ENCODE data around the gene ZBTB11.
"Not testable (repeated sequence)": the region's sequence is repeated elsewhere in the genome, so short reads cannot be mapped to it uniquely, and the experiment has no call there.

Gene ZBTB11

DNA sequence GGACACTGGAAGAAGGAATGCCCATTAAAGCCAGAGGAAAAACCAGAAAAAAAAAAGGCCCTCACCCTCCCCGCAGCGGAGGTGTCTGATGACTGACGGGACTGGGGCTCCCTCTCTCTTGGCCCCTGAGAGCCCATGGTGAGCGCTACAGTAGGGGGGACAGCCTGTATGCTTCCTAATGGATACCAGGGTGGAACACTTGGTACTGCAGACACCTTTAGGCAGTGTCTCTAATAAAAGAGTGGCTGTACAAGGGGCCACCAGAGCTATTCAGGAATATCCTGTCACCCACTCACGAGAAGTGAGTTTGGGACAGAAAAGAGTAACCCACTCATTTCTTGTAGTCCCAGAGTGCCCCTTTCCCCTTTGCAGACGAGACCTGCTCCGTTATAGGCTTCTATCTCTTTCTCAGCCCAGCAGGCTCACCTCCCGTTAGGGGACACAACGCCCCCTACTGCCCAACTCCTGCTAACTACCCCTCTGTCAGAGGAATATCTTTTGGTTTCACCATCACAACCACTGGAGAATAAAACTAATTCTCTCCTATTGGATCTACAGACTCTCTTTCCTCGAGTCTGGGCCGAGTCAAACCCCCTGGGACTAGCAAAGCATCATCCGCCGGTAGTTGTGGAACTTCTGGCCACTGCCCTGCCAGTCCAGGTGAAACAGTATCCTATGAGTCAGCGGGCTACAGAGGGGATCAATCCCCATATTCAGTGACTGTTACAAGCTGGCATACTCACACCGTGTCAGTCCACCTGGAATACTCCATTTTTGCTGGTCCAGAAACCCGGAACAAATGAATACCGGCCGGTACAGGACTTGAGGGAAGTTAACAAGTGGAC is 40.8 kb downstream of the ZBTB11 start:
- peak; percentile 90 for FAIRE-seq
- DNase-seq (ENCODE audit: insufficient read length, low spot score) = peak; percentile 46
- TF ChIP-seq POLR2A (IDR thresholded peaks at IDR 0.05; ENCODE audit: low read depth, low read length) = no peak
- TF ChIP-seq POU2F2 (IDR thresholded peaks at IDR 0.05; ENCODE audit: low read depth, low read length) = no peak
- no peak for TF ChIP-seq TAF1 (IDR thresholded peaks at IDR 0.05; ENCODE audit: low read depth, low read length)
- TF ChIP-seq SPI1 (IDR thresholded peaks at IDR 0.05; ENCODE audit: low read depth, low read length) = no peak
- TF ChIP-seq POLR2AphosphoS5 (IDR thresholded peaks at IDR 0.05; ENCODE audit: low read depth, low read length) = no peak
- no peak for TF ChIP-seq PAX5 (IDR thresholded peaks at IDR 0.05; ENCODE audit: insufficient read depth, low read length, severe bottlenecking)

DNA sequence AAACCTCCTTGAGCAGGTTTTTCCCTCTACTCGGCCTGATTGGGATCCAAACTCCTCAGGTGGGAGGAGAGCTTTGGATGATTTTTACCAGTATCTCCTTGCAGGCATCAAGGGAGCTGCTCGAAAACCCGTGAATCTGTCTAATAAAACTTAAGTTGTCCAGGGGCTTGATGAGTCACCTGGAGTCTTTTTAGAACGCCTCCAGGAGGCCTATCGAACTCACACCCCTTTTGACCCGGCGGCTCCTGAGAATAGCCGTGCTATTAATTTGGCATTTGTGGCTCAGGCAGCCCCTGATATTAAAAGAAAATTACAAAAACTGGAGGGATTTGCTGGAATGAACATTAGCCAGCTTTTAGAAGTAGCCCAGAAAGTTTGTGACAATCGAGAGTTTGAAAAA is 41.6 kb downstream of the ZBTB11 start:
- DNase-seq (ENCODE audit: insufficient read length, low spot score) (no peak), FAIRE-seq (no peak)

DNA sequence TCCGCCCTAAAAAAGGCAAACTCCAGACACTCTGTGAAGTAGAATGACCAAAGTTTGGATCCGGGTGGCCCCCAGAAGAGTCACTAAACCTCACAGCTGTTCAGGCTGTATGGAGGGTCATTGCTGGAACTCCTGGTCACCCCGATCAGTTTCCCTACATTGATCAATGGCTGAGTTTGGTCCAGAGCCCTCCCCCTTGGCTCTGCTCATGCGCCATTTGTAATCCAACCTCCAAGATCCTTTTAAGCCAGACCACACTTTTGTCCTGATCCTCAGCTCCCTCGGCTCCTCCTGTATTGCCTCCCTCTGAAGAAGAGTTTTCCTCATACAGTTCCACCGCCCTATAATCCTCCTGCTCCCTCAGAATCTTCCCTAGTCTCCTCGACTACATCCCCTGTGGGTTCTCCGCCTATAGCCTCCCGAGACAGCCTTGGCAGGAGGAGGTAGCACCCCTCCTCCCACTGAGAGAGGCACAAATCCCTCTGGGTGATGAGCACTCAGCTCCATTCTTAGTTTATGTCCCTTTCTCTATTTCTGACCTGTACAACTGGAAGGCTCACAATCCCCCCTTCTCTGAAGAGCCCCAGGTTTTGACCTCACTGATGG is 42.2 kb downstream of the ZBTB11 start:
- TF ChIP-seq POLR2AphosphoS5 (IDR thresholded peaks at IDR 0.05; ENCODE audit: low read depth, low read length) (no peak), TAF1 (IDR thresholded peaks at IDR 0.05; ENCODE audit: low read depth, low read length) (no peak), POLR2A (IDR thresholded peaks at IDR 0.05; ENCODE audit: low read depth, low read length) (no peak), SPI1 (IDR thresholded peaks at IDR 0.05; ENCODE audit: low read depth, low read length) (no peak), POU2F2 (IDR thresholded peaks at IDR 0.05; ENCODE audit: low read depth, low read length) (no peak), PAX5 (IDR thresholded peaks at IDR 0.05; ENCODE audit: insufficient read depth, low read length, severe bottlenecking) (no peak)
- DNase-seq (ENCODE audit: insufficient read length, low spot score) (no peak), FAIRE-seq (no peak)

More for the DNA sequence above, 41.6 kb downstream of the ZBTB11 start:
- TF ChIP-seq POU2F2 (IDR thresholded peaks at IDR 0.05; ENCODE audit: low read depth, low read length) (no peak), POLR2A (IDR thresholded peaks at IDR 0.05; ENCODE audit: low read depth, low read length) (no peak)

DNA sequence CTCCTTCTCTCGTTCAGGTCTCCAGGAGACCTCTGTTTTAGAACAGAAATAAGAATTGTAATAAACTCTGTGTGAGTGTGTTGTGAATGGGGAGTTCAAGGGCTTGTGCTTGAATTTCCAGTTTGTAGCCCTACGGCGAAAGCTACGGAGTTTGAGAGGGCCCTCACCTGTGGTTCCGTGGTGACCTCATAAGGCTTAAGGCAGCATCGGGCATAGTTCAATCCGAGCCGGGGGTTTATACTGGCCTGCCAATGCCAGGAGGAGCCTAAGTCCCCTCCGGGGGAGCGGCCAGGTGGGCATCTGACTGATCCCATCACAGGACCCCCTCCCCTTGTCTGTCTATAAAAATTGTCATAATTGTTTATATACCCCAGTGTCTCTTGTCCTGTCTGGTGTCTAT is 43.7 kb downstream of the ZBTB11 start:
- FAIRE-seq (no peak), DNase-seq (ENCODE audit: insufficient read length, low spot score) (no peak)
- TF ChIP-seq SPI1 (IDR thresholded peaks at IDR 0.05; ENCODE audit: low read depth, low read length) (no peak), TAF1 (IDR thresholded peaks at IDR 0.05; ENCODE audit: low read depth, low read length) (no peak), POU2F2 (IDR thresholded peaks at IDR 0.05; ENCODE audit: low read depth, low read length) (no peak), POLR2A (IDR thresholded peaks at IDR 0.05; ENCODE audit: low read depth, low read length) (no peak), PAX5 (IDR thresholded peaks at IDR 0.05; ENCODE audit: insufficient read depth, low read length, severe bottlenecking) (no peak), POLR2AphosphoS5 (IDR thresholded peaks at IDR 0.05; ENCODE audit: low read depth, low read length) (no peak)

DNA sequence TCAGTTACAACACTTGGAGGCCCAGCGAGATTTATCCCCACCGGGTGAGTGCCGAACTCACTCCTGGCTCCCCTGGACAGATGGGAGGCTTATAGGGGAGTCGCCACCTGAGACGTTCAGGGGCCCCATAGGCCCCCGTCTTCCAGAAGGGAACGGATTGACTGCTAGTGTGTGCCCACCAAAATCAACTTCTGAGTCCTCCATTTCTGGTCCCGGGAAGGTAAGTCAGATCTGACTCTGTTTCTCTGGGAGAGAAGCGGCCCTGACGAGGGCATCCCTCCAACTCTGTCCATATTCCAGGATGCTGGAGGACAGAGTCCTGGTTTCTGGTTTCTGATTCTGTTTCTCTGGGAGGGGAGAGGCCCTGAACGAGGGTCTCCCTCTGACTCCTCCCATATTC is 44.3 kb downstream of the ZBTB11 start:
- no peak for DNase-seq (ENCODE audit: insufficient read length, low spot score)
- FAIRE-seq = no peak
- no peak for TF ChIP-seq POLR2A (IDR thresholded peaks at IDR 0.05; ENCODE audit: low read depth, low read length)
- TF ChIP-seq SPI1 (IDR thresholded peaks at IDR 0.05; ENCODE audit: low read depth, low read length) = no peak
- TF ChIP-seq TAF1 (IDR thresholded peaks at IDR 0.05; ENCODE audit: low read depth, low read length) = no peak
- no peak for TF ChIP-seq POU2F2 (IDR thresholded peaks at IDR 0.05; ENCODE audit: low read depth, low read length)
- TF ChIP-seq POLR2AphosphoS5 (IDR thresholded peaks at IDR 0.05; ENCODE audit: low read depth, low read length) = no peak
- TF ChIP-seq PAX5 (IDR thresholded peaks at IDR 0.05; ENCODE audit: insufficient read depth, low read length, severe bottlenecking) = no peak

DNA sequence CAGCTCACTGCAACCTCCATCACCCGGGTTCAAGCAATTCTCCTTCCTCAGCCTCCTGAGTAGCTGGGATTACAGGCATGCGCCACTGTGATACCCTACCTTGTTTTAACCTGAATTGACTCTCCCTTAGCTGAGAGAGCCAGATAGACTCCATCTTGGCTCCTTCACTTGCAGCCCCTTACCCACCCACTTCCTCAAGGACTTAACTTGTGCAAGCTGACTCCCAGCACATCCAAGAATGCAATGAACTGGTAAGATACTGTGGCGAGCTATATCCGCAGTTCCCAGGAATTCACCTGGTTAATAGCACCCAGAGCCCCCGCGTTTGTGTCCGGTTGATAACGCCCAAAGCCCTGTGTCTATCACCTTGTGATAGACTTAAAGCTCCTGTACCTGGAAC is 45.0 kb downstream of the ZBTB11 start:
- DNase-seq (ENCODE audit: insufficient read length, low spot score); FAIRE-seq: not testable (repeated sequence)

DNA sequence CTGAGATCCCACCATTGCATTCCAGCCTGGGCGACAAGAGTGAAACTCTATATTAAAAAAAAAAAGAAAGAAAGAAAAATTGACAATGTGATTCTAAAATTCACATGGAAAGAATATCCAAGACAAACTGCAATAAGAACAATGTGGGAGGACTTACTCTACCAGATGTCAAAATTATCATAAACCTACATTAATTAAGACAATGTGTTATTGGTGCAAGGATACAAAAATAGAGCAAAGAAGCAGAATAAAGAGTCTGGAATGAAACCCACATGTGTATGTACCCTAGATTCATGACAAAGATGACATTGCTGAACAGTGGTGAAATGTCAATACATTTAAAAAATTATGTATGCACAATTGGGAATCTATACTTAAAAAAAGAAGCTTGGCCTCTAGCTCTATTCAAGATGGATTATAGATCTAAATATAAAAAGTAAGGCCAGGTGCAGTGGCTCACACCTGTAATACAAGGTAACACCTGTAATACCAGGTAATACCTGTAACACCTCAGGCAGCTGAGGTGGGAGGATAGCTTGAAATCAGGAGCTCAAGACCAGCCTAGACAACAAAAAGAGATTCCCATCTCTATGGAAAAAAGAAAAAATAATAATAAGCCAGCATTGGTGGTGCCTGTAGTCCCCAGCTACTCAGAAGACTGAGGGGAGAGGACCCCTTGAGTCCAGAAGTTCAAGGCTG is 45.7 kb downstream of the ZBTB11 start:
- FAIRE-seq = no peak
- no peak for TF ChIP-seq POU2F2 (IDR thresholded peaks at IDR 0.05; ENCODE audit: low read depth, low read length)
- no peak for TF ChIP-seq POLR2AphosphoS5 (IDR thresholded peaks at IDR 0.05; ENCODE audit: low read depth, low read length)
- no peak for TF ChIP-seq TAF1 (IDR thresholded peaks at IDR 0.05; ENCODE audit: low read depth, low read length)
- TF ChIP-seq POLR2A (IDR thresholded peaks at IDR 0.05; ENCODE audit: low read depth, low read length) = no peak
- TF ChIP-seq SPI1 (IDR thresholded peaks at IDR 0.05; ENCODE audit: low read depth, low read length) = no peak
- no peak for TF ChIP-seq PAX5 (IDR thresholded peaks at IDR 0.05; ENCODE audit: insufficient read depth, low read length, severe bottlenecking)

DNA sequence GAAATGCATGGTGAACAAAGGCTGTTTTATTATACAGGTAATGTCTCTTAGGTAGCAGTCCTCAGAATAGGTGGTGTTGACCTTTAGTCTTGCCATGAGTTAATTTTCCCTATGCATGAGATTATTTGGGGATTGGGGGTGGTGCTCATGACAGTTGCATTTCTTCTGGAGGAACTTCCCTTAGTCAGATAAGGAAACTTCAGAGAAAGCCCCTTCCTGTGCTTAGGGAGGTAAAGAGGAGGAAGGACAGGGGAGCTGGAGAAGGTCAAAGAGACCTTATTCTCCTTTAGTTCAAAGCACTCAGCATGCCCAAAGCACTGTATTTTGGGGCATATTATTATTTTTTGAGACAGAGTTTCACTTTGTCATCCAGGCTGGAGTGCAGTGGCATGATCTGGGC is 47.7 kb downstream of the ZBTB11 start:
- TF ChIP-seq PAX5 (IDR thresholded peaks at IDR 0.05; ENCODE audit: insufficient read depth, low read length, severe bottlenecking) (no peak), TAF1 (IDR thresholded peaks at IDR 0.05; ENCODE audit: low read depth, low read length) (no peak), POU2F2 (IDR thresholded peaks at IDR 0.05; ENCODE audit: low read depth, low read length) (no peak), POLR2A (IDR thresholded peaks at IDR 0.05; ENCODE audit: low read depth, low read length) (no peak), SPI1 (IDR thresholded peaks at IDR 0.05; ENCODE audit: low read depth, low read length) (no peak), POLR2AphosphoS5 (IDR thresholded peaks at IDR 0.05; ENCODE audit: low read depth, low read length) (no peak)
- no peak for FAIRE-seq
- DNase-seq (ENCODE audit: insufficient read length, low spot score) = no peak

More for the DNA sequence above, 45.7 kb downstream of the ZBTB11 start:
- no peak for DNase-seq (ENCODE audit: insufficient read length, low spot score)

DNA sequence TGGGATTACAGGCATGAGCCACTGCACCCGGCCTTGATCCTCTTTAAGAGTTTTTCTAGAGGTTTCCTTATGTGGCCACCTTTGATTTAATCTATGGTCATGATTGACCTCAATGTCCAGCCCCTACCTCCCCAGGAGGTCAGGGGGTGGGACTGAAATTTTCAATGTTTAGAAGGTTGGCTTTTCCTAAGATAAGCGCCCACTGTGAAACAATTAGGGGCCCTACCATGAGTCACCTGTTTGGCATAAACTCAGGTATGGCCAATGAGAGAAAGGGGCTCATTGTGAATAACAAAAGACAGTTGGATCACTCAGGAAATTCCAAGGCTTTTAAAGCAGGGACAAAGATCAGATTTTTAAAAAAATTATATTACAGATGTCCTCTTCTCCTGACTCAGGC is 51.1 kb downstream of the ZBTB11 start:
- FAIRE-seq (no peak), DNase-seq (ENCODE audit: insufficient read length, low spot score) (no peak)
- TF ChIP-seq TAF1 (IDR thresholded peaks at IDR 0.05; ENCODE audit: low read depth, low read length) = no peak
- TF ChIP-seq PAX5 (IDR thresholded peaks at IDR 0.05; ENCODE audit: insufficient read depth, low read length, severe bottlenecking) = no peak
- TF ChIP-seq POU2F2 (IDR thresholded peaks at IDR 0.05; ENCODE audit: low read depth, low read length) = no peak
- no peak for TF ChIP-seq POLR2A (IDR thresholded peaks at IDR 0.05; ENCODE audit: low read depth, low read length)
- TF ChIP-seq SPI1 (IDR thresholded peaks at IDR 0.05; ENCODE audit: low read depth, low read length) = no peak
- no peak for TF ChIP-seq POLR2AphosphoS5 (IDR thresholded peaks at IDR 0.05; ENCODE audit: low read depth, low read length)

Measured in GM12891 (cell line).